Measurements from ENCODE around the gene PDE3A. TPM values are rescaled to one million over a fixed set of nuclear protein-coding genes. Genes with fewer than 3 reads are reported as not detected.

The PDE3A gene
- total RNA-seq, 1 donor from 2014 or later = 161 TPM

GRCh38 chr12:20390846-20391245 is 22.5 kb downstream of the PDE3A start:
- H3K27me3 ChIP-seq (ENCODE audit: low read depth) = no peaks in the 10 kb centered on the region
- no peaks in the 10 kb centered on the region for H3K9me3 ChIP-seq (replicated peaks)
- DNase-seq = no peak
- no peak for TF ChIP-seq CTCF (IDR thresholded peaks at IDR 0.05; ENCODE audit: borderline replicate concordance)
- peak overlapping the region; percentile 83 for H3K27ac ChIP-seq (replicated peaks)
- H3K36me3 ChIP-seq = no peaks in the 10 kb centered on the region
- intact Hi-C loops (cut with micrococcal nuclease) = no loop called here
- H3K4me3 ChIP-seq = peak overlapping the region; percentile 31
- peaks cover 54% of the 10 kb centered on the region for H3K4me1 ChIP-seq

- TF ChIP-seq CTCF (IDR thresholded peaks at IDR 0.05; ENCODE audit: borderline replicate concordance) = no peak
- Histone ChIP-seq H3K9me3 (replicated peaks) (no peaks in the 10 kb centered on the region), H3K27ac (replicated peaks) (peak overlapping the region; percentile 83), H3K4me3 (no peak overlapping the region), H3K27me3 (ENCODE audit: low read depth) (no peaks in the 10 kb centered on the region), H3K4me1 (peaks cover 58% of the 10 kb centered on the region), H3K36me3 (no peaks in the 10 kb centered on the region)
- intact Hi-C loops (cut with micrococcal nuclease) = no loop called here
- DNase-seq = no peak
These were observed 24.0 kb downstream of the PDE3A start for GRCh38 chr12:20392339-20392738.

GRCh38 chr12:20393707-20394106 is 25.4 kb downstream of the PDE3A start:
- intact Hi-C loops (cut with micrococcal nuclease) = no loop called here
- TF ChIP-seq CTCF (IDR thresholded peaks at IDR 0.05; ENCODE audit: borderline replicate concordance) = no peak
- peak overlapping the region; percentile 83 for H3K27ac ChIP-seq (replicated peaks)

GRCh38 chr12:20395791-20396550 is 27.6 kb downstream of the PDE3A start:
- H3K4me3 ChIP-seq = peak overlapping the region; percentile 39
- H3K27me3 ChIP-seq (ENCODE audit: low read depth) = no peaks in the 10 kb centered on the region
- peak; percentile 27 for DNase-seq
- intact Hi-C loops (cut with micrococcal nuclease) = no loop called here
- H3K27ac ChIP-seq (replicated peaks) = peak overlapping the region; percentile 83
- H3K9me3 ChIP-seq (replicated peaks) = no peaks in the 10 kb centered on the region
- no peak for TF ChIP-seq CTCF (IDR thresholded peaks at IDR 0.05; ENCODE audit: borderline replicate concordance)
- H3K36me3 ChIP-seq = no peaks in the 10 kb centered on the region
- peaks cover 60% of the 10 kb centered on the region for H3K4me1 ChIP-seq

More at GRCh38 chr12:20393707-20394106, 25.4 kb downstream of the PDE3A start:
- Histone ChIP-seq H3K4me3 (no peak overlapping the region), H3K9me3 (replicated peaks) (no peaks in the 10 kb centered on the region), H3K27me3 (ENCODE audit: low read depth) (no peaks in the 10 kb centered on the region), H3K4me1 (peaks cover 63% of the 10 kb centered on the region), H3K36me3 (no peaks in the 10 kb centered on the region)
- no peak for DNase-seq

- Histone ChIP-seq H3K27ac (replicated peaks) (peak overlapping the region; percentile 83), H3K4me1 (peaks cover 75% of the 10 kb centered on the region), H3K36me3 (no peaks in the 10 kb centered on the region), H3K9me3 (replicated peaks) (no peaks in the 10 kb centered on the region), H3K27me3 (ENCODE audit: low read depth) (no peaks in the 10 kb centered on the region), H3K4me3 (no peak overlapping the region)
- intact Hi-C loops (cut with micrococcal nuclease) = no loop called here
- TF ChIP-seq CTCF (IDR thresholded peaks at IDR 0.05; ENCODE audit: borderline replicate concordance) = no peak
- no peak for DNase-seq
These were observed 30.3 kb downstream of the PDE3A start for GRCh38 chr12:20398686-20399085.
